ENCODE results near the gene CCDC63.
"Not testable (repeated sequence)": the region's sequence is repeated elsewhere in the genome, so short reads cannot be mapped to it uniquely, and the experiment has no call there.

Gene CCDC63

DNA sequence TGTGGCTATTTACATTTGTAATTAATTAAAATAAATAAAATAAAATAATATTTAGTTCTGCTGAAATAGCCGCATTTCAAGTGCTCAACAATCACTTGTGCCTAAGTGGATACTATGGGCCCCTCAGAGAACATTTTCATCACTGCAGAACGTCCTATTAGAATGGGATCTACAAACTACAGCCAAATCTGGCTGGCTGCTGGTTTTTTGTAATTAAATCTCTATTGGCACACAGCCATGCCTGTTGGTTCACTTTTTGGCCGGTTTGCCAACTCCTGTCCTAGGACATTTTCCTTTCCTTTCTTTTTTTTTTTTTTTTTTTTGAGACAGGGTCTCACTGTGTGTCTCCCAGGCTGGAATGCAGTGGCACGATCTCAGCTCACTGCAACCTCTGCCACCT lies 9.8 kb downstream of the CCDC63 start:
- DNase-seq (ENCODE audit: low read depth) = no peak
- TF ChIP-seq, protein P1, sequence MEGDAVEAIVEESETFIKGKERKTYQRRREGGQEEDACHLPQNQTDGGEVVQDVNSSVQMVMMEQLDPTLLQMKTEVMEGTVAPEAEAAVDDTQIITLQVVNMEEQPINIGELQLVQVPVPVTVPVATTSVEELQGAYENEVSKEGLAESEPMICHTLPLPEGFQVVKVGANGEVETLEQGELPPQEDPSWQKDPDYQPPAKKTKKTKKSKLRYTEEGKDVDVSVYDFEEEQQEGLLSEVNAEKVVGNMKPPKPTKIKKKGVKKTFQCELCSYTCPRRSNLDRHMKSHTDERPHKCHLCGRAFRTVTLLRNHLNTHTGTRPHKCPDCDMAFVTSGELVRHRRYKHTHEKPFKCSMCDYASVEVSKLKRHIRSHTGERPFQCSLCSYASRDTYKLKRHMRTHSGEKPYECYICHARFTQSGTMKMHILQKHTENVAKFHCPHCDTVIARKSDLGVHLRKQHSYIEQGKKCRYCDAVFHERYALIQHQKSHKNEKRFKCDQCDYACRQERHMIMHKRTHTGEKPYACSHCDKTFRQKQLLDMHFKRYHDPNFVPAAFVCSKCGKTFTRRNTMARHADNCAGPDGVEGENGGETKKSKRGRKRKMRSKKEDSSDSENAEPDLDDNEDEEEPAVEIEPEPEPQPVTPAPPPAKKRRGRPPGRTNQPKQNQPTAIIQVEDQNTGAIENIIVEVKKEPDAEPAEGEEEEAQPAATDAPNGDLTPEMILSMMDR (IDR thresholded peaks at IDR 0.05; ENCODE audit: low read depth, low read length) = no peak
- TF ChIP-seq MYC (IDR thresholded peaks at IDR 0.05; ENCODE audit: low read depth, low read length) = no peak
- no peak overlapping the region for H3K4me3 ChIP-seq (ENCODE audit: low read depth, low read length)

GRCh38 chr12:110857528-110857927 lies 10.7 kb downstream of the CCDC63 start:
- TF ChIP-seq MAX (IDR thresholded peaks at IDR 0.05; ENCODE audit: low read depth, low read length) (no peak), POLR2A (IDR thresholded peaks at IDR 0.05; ENCODE audit: extremely low read depth, insufficient read length) (no peak), MYC (IDR thresholded peaks at IDR 0.05; ENCODE audit: low read depth, low read length) (no peak)
- TF ChIP-seq, protein P1 (IDR thresholded peaks at IDR 0.05; ENCODE audit: low read depth, low read length) = no peak
- DNase-seq (ENCODE audit: low read depth) = no peak
- no peak overlapping the region for H3K4me3 ChIP-seq (ENCODE audit: low read depth, low read length)

- DNase-seq (ENCODE audit: low read depth); H3K4me3 ChIP-seq (ENCODE audit: low read depth, low read length): not testable (repeated sequence)
Measured at GRCh38 chr12:110857954-110858353, 11.2 kb downstream of the CCDC63 start.

- TF ChIP-seq, protein P1 (IDR thresholded peaks at IDR 0.05; ENCODE audit: low read depth, low read length) = no peak
- TF ChIP-seq POLR2A (IDR thresholded peaks at IDR 0.05; ENCODE audit: extremely low read depth, insufficient read length) (no peak), MYC (IDR thresholded peaks at IDR 0.05; ENCODE audit: low read depth, low read length) (no peak), MAX (IDR thresholded peaks at IDR 0.05; ENCODE audit: low read depth, low read length) (no peak)
- no peak for DNase-seq (ENCODE audit: low read depth)
- no peak overlapping the region for H3K4me3 ChIP-seq (ENCODE audit: low read depth, low read length)
Measured at GRCh38 chr12:110858848-110859247, 12.1 kb downstream of the CCDC63 start.

DNA sequence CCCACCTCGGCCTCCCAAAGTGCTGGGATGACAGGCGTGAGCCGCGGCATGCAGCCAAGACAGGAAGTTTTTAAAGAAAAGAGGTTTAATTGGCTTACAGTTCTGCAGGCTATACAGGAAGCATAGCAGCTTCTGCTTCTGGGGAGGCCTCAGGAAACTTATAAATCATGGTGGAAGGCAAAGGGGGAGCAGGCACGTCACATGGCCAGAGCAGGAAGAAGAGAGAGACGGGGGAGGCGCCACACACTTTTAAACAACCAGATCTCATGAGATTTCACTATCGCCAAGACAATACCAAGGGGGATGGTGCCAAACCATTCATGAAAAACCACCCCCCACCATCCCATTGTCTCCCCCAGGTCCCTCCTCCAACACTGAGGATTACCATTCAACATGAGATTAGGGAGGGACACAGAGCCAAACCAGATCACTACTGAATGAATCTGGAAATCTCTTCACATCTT lies 14.1 kb downstream of the CCDC63 start:
- DNase-seq (ENCODE audit: low read depth) = peak; percentile 72
- TF ChIP-seq, protein P1 (IDR thresholded peaks at IDR 0.05; ENCODE audit: low read depth, low read length) = no peak
- TF ChIP-seq MYC (IDR thresholded peaks at IDR 0.05; ENCODE audit: low read depth, low read length) = no peak
- TF ChIP-seq POLR2A (IDR thresholded peaks at IDR 0.05; ENCODE audit: extremely low read depth, insufficient read length) = no peak
- TF ChIP-seq MAX (IDR thresholded peaks at IDR 0.05; ENCODE audit: low read depth, low read length) = no peak
- no peak overlapping the region for H3K4me3 ChIP-seq (ENCODE audit: low read depth, low read length)

GRCh38 chr12:110861729-110862128 lies 14.9 kb downstream of the CCDC63 start:
- no peak for TF ChIP-seq MYC (IDR thresholded peaks at IDR 0.05; ENCODE audit: low read depth, low read length)
- TF ChIP-seq MAX (IDR thresholded peaks at IDR 0.05; ENCODE audit: low read depth, low read length) = no peak
- TF ChIP-seq, protein P1 (IDR thresholded peaks at IDR 0.05; ENCODE audit: low read depth, low read length) = no peak
- TF ChIP-seq POLR2A (IDR thresholded peaks at IDR 0.05; ENCODE audit: extremely low read depth, insufficient read length) = no peak
- no peak for DNase-seq (ENCODE audit: low read depth)
- H3K4me3 ChIP-seq (ENCODE audit: low read depth, low read length) = no peak overlapping the region

All from NB4 (cell line).